Stimulated activated CD8-positive, alpha-beta memory T cell treated with anti-CD3 and anti-CD28 coated beads, Interleukin-12 subunit alpha, Interleukin-12 subunit beta, amount 100 ng/mL, for 4 hours (primary cell): ENCODE results near the gene PEX14.

Experiments used
- DNase-seq: peaks from one replicate; pipeline ENCODE4 v3.0.0-alpha.2; 2020; ENCODE audit warnings: low read depth

Gene PEX14

GRCh38 chr1:10597492-10598388 is 123.0 kb downstream of the PEX14 start:
- no peak for DNase-seq

- DNase-seq: no peak
These were observed 123.6 kb downstream of the PEX14 start for GRCh38 chr1:10598389-10598702.

GRCh38 chr1:10599194-10599861 is 124.6 kb downstream of the PEX14 start:
- no peak for DNase-seq

- DNase-seq: no peak
These were observed 126.8 kb downstream of the PEX14 start for GRCh38 chr1:10601342-10602070.

GRCh38 chr1:10602936-10603335 is 128.2 kb downstream of the PEX14 start:
- DNase-seq: no peak

- no peak for DNase-seq
These were observed 130.2 kb downstream of the PEX14 start for GRCh38 chr1:10604966-10605365.

GRCh38 chr1:10606064-10606463 is 131.3 kb downstream of the PEX14 start:
- DNase-seq: no peak

- no peak for DNase-seq
These were observed 132.5 kb downstream of the PEX14 start for GRCh38 chr1:10607228-10607627.

GRCh38 chr1:10608690-10609089 is 133.9 kb downstream of the PEX14 start:
- DNase-seq: no peak

GRCh38 chr1:10610901-10611600 is 136.3 kb downstream of the PEX14 start:
- DNase-seq: no peak

- DNase-seq: no peak
These were observed 137.8 kb downstream of the PEX14 start for GRCh38 chr1:10612436-10613160.

GRCh38 chr1:10613340-10613739 is 138.6 kb downstream of the PEX14 start:
- DNase-seq: no peak

GRCh38 chr1:10613861-10614260 is 139.1 kb downstream of the PEX14 start:
- no peak for DNase-seq

GRCh38 chr1:10614377-10615225 is 139.9 kb downstream of the PEX14 start:
- no peak for DNase-seq

- no peak for DNase-seq
These were observed 140.6 kb downstream of the PEX14 start for GRCh38 chr1:10615332-10615731.

GRCh38 chr1:10615932-10616671 is 141.4 kb downstream of the PEX14 start:
- DNase-seq: no peak

GRCh38 chr1:10616696-10617095 is 141.9 kb downstream of the PEX14 start:
- DNase-seq: no peak

- no peak for DNase-seq
These were observed 142.6 kb downstream of the PEX14 start for GRCh38 chr1:10617318-10617717.

- no peak for DNase-seq
These were observed 143.5 kb downstream of the PEX14 start for GRCh38 chr1:10617931-10618885.
